GM12864 (cell line): ENCODE data around the gene HMGCL.
"Not testable (repeated sequence)": the region's sequence is repeated elsewhere in the genome, so short reads cannot be mapped to it uniquely, and the experiment has no call there.

Source experiments
- DNase-seq: peaks from one replicate; pipeline ENCODE4 v3.0.0-alpha.2; 2011; ENCODE audit warnings: low read depth
- H3K4me3 ChIP-seq: 2 replicates; pipeline ENCODE4 v1.5.1; 2011; ENCODE audit warnings: mild to moderate bottlenecking, low read depth, low read length, control low read depth
- CTCF ChIP-seq: IDR thresholded peaks from 2 replicates; pipeline ENCODE4 v1.5.1; 2011; ENCODE audit warnings: low read depth, mild to moderate bottlenecking, moderate library complexity, low read length, control low read depth, inconsistent platforms; ENCODE audit errors: missing control alignments

The HMGCL gene

GRCh38 chr1:23865543-23865930, 40.3 kb upstream of the HMGCL start:
- peak; percentile 52 for DNase-seq
- no peak for TF ChIP-seq CTCF

GRCh38 chr1:23864801-23865542, 39.7 kb upstream of the HMGCL start:
- no peak for DNase-seq
- no peak for TF ChIP-seq CTCF
- no peak overlapping the region for H3K4me3 ChIP-seq

More at GRCh38 chr1:23865543-23865930, 40.3 kb upstream of the HMGCL start:
- no peak overlapping the region for H3K4me3 ChIP-seq

- TF ChIP-seq CTCF = no peak
- no peak for DNase-seq
- H3K4me3 ChIP-seq = no peak overlapping the region
These were observed 37.4 kb upstream of the HMGCL start for GRCh38 chr1:23862640-23863039.

- TF ChIP-seq CTCF = peak; percentile 43
- DNase-seq = no peak
- H3K4me3 ChIP-seq = no peak overlapping the region
These were observed 29.3 kb upstream of the HMGCL start for GRCh38 chr1:23854568-23854967.

GRCh38 chr1:23853124-23853523, 27.9 kb upstream of the HMGCL start:
- not testable (repeated sequence) for H3K4me3 ChIP-seq, DNase-seq

- H3K4me3 ChIP-seq, DNase-seq: not testable (repeated sequence)
These were observed 26.2 kb upstream of the HMGCL start for GRCh38 chr1:23851406-23851805.

GRCh38 chr1:23848673-23849616, 23.7 kb upstream of the HMGCL start:
- no peak overlapping the region for H3K4me3 ChIP-seq
- DNase-seq = no peak
- no peak for TF ChIP-seq CTCF

GRCh38 chr1:23847482-23848095, 22.4 kb upstream of the HMGCL start:
- not testable (repeated sequence) for H3K4me3 ChIP-seq, DNase-seq
